GM18907 (cell line): ENCODE measurements around the gene ZNF765.
"Not testable (repeated sequence)": the region's sequence is repeated elsewhere in the genome, so short reads cannot be mapped to it uniquely, and the experiment has no call there.

ENCODE experiments used
- ATAC-seq: cut with Tn5 transposase; IDR thresholded peaks from one replicate; pipeline ENCODE4 v1.9.1; 2021; ENCODE audit warnings: mild to moderate bottlenecking, moderate library complexity; ENCODE audit not compliant: unreplicated experiment

Gene ZNF765

DNA sequence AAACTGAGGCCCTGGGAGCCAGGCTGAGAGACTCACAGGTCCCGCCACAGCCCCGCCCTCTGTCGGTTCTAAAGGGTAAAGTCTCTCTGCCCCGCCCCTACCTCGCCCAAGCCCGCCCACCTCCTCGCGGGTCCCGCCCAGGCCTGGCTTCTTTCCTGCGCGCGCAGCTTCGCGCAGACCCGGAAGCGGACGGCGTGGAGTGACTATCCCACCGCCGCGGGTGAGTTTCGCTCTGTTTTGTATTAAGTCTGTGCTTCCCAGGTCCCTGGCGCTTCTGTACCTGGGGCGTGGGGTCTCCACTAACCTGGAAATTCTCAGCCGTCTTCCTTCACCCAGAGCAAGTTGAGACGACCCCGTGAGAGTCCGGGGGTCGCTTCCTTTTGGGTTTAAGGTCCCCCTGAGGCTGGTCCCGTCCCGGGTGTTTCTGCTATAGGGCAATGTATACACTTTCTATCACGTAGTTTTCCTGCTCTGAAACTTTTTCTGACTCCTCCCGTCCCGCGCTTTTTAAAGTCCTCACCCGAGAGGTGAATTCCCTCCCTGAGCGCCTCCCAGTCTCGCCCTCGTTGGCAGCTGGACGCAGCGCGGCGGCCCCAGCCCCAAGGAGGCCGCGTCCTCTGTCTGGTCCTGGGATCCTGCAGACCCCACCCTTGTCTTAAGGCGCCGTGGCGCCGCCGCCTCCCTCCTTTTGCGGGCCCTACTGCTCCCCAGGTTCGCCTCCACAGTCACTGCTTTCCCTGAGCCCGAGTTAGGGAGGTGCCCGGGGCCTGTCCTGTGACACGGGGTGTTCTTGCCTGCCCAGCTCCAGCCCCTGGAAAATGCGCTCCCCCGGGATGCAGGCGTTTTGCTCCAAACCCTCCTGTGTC is at the start of gene ZNF765:
Gene ZNF765, plus strand, starts transcription at position 176 of the 866 bp plus-strand sequence. CDS start 2,867 bp downstream, outside the sequence.
- peak; percentile 89 for ATAC-seq

DNA sequence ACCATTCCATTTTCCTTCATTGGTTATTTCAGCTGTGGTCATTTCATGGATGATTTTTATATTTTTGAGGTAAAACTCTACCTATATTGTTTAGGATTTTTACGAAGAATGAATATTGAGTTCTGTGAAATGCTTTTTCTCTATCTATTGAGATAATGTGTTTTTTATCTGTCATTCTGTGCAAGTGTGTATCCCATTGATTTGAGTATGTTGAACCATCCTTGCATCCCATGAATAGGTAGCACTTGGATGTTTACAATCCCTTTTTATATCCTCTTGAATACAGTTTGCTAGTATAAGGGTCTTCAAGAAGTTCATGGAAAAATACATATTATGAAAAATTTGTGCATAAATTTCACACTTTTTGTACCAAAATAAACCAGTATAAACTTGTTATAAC is 39.2 kb upstream of the ZNF765 start:
- no peak for ATAC-seq

DNA sequence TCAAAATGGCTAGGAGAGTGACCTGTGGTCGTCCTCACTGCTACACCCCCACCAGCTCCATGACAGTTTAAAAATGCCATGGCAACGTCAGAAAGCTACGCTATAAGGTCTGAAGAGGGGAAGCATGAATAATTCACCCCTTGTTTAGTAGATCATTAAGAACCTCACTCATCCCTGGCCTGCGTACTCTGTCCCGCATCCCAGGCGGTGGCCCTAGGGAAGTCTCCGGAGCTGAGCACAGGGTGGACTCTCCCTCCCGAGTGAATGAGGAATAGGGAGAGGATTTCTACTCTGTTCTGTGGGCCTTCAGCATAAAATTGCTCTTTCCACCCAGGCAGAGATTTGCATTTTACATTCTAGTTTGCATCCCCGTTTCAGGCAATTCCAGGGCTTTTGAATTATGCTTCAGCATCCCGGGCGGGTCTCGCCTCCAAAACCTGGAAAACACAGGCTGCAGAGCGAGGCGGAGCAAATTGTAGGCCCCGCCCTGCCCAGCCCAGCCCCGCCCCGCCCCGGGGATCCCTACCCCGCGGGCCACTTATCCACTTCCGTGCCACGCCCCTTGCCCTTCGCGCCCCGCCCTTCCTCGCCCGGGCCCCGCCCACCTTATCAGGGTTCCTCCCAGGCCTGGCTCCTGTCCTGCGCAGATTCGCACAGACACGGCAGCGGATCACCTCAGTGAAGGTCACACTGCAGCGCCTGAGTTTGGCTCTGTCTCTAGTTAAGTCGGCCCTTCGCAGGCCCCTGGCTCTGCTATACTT is 36.9 kb upstream of the ZNF765 start:
- ATAC-seq, result no peak

DNA sequence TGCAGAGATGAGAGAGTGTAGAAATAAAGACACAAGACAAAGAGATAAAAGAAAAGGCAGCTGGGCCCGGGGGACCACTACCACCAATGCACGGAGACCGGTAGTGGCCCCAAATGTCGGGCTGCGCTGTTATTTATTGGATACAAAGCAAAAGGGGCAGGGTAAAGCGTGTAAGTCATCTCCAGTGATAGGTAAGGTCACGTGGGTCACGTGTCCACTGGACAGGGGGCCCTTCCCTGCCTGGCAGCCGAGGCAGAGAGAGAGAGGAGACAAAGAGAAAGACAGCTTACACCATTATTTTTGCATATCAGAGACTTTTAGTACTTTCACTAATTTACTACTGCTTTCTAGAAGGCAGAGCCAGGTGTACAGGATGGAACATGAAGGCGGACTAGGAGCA is 34.9 kb upstream of the ZNF765 start:
- ATAC-seq, result not testable (repeated sequence)

DNA sequence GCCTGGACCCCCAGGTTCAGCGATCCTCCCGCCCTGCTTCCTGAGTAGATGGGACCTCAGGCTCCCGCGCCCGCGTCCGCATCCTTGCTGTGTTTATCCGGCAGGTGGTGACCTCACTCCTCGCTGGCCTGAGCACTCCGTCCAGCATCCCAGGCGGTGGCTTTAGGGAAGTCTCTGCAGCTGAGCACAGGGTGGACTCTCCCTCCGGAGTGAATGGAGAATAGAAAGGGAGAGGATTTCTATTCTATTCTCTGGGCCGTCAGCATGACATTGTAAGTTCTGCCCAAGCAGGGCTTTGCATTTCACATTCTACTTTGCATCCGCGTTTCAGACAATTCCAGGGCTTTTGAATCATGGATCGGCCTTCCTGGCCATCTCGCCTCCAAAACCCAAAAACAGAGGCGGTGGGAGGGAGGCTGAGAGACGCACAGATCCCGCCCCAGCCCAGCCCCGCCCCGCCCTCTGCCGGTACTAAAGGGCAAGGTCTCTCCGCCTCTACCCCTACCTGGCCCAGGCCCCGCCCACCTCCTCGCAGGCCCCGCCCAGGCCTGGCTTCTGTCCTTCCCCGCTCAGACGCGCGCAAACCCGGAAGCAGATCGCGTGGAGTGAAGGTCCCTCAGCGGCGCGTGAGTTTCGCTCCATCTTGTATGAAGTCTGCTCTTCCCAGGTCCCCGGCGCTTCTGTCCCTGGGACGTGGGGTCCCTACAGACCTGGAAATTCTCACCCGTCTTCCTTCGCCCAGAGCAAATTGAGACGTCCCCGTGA is 29.6 kb upstream of the ZNF765 start, which contains the start of gene ZNF525:
Gene ZNF525, plus strand, starts transcription at position 572 of the 765 bp plus-strand sequence. CDS start 6,577 bp downstream, outside the sequence.
- peak; percentile 99 for ATAC-seq

DNA sequence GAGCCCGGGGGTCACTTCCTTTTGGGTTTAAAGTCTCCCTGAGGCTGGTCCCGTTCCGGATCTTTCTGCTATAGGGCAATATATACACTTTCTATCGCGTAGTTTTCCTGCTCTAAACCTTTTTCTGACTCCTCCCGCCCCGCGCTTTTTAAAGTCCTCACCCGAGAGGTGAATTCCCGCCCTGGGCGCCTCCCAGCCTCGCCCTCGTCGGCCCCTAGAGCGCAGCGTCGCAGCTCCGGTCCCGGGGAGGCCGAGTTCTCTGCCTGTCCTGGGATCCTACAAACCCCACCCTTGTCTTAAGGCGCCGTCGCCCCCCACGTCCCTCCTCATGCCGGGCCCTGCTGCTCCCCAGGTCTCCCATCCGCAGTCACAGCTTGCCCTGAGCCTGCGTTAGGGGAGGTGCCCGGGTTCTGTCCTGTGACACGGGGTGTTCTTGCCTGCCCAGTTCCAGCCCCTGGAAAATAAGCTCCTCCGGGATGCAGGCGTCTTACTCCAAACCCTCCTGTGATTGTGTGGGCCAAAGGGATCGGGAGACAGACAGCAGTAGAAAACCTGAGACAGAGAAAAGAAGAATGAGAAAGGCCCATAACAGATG is 29.0 kb upstream of the ZNF765 start:
- ATAC-seq, result peak; percentile 60

DNA sequence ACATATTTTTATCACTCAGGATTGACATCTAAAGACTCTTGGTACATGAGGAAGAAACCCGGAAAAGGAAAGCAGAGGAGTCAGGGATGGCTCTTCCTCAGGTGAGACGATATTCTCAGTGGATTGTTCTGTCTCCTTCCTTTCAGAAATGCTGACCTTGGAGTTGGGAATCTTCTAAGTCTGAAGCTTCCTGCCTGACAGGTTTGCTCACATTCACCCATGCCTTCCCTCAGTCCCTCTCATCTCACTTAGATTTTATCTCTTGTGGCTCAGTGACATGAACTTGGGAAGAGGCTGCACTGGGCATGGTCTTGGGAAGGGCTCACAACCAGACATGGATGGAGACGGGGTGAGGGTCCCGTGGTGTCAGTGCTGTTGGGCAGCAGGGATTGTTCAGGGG is 22.8 kb upstream of the ZNF765 start:
- no peak for ATAC-seq

DNA sequence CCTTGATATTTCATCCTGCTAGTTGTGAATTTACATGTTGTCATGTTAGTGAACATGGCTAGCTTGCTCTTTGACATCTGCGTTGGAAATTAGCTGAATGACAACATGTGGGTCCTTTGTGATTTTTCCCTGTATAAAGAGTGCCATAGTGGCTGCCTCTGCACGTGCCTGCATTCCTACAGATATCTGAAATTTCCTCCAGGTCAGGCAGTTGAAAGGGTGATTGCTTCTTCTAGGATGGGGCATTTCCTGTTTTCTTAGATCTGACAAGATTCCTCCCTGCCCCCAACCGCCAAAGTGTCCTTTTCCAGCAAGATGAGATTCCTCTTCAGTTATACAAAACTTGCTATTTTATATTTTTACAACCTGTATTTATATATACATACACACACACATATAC is 20.7 kb upstream of the ZNF765 start:
- ATAC-seq, result no peak

DNA sequence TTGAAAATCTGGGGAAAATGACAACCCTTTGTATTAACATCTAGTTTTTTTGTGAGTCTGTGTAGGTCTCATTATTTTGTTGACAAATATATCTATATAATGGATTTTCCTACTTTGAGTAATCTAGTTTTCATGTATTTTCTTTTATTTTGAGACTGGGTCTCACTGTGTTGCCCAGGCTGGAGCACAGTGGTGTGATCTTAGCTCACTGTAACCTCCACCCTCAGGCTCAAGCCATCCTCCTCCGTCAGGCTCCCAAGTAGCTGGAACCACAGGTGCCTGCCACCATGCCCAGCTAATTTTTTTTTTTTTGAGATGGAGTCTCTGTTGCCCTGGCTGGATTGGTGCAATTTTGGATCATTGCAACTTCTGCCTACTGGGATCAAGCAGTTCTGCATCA is 20.2 kb upstream of the ZNF765 start:
- ATAC-seq, result no peak

DNA sequence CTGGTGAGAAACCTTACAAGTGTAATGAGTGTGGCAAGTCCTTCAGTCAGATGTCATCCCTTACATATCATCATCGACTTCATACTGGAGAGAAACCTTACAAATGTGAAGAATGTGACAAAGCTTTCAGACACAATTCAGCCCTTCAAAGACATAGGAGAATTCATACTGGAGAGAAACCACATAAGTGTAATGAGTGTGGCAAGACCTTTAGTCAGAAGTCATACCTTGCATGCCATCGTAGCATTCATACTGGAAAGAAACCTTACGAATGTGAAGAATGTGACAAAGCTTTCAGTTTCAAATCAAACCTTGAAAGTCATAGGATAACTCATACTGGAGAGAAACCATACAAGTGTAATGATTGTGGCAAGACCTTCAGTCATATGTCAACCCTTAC is 13.6 kb upstream of the ZNF765 start:
- no peak for ATAC-seq

DNA sequence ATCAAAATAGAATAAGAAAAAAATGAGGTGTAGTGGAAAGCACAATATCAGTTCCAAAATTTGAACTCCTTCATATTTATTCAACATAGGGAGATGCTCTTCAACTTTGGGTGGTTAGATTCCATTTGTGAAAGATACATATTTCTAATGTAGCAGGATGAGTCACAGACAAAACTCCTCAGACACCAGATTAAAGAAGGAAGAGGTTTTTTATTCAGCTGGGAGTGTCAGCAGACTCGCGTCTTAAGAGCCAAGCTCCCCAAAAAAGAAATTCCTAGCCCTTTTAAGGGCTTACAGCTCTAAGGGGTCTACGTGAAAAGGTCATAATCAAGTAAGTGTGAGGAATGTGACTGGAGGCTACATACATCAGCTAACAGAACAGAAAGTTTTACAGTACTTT is 6.8 kb upstream of the ZNF765 start:
- no peak for ATAC-seq

DNA sequence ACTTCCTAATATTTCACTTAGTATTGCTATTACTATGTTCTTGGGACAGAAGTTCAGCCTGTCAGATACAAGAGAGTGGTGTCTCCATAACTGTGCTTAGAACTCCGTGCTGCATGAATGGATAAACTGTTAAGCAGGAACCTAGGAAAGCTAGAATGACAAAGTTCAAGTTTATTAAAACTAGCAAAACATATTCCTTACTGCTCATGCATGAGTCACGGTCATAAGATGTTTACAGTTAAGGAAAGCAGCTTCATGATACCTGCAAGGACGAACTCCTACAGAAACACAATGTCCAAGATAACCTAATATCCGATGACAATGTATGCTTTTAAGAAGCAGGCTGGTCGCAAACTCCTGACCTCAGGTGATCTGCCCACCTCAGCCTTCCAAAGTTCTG is 6.0 kb upstream of the ZNF765 start:
- no peak for ATAC-seq

DNA sequence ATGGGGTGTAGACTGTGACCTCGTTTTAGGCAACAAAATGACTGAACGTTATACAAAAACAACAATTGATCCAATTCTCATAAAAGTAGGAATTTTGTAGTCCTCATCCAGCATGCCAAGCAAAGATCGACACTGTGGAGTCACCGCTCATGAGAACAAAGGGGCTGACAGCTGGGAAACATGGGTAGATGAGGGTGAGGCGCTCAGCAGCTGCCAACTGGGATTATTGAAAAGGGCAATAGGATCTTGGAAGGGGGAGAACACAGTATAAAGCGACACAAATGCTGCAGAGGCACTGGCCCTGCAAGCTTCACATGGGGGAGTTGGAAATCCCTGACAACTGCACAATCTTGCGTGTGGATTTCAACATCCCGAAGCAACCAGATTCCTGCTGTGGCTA is 5.4 kb upstream of the ZNF765 start:
- no peak for ATAC-seq

DNA sequence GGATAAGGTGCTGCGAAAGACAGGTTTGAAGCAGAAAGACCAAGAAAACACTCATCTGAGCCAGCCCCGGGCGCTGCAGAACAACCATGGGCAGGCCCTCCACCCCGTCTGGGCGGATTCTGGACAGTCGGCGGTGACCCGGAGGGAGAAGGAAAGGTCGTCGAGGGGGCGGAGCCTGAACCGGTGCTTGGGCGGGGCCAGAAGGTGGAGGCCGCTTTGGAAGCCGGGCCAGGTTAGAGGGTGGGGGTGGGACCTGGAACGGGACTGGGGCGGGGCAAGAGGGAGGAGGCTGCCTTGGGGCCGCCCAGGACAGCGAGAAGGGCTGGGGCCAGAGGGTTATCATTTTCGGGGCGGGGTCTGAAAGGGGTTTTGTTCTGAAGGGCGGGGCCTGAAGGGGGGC is 5.0 kb upstream of the ZNF765 start:
- no peak for ATAC-seq

DNA sequence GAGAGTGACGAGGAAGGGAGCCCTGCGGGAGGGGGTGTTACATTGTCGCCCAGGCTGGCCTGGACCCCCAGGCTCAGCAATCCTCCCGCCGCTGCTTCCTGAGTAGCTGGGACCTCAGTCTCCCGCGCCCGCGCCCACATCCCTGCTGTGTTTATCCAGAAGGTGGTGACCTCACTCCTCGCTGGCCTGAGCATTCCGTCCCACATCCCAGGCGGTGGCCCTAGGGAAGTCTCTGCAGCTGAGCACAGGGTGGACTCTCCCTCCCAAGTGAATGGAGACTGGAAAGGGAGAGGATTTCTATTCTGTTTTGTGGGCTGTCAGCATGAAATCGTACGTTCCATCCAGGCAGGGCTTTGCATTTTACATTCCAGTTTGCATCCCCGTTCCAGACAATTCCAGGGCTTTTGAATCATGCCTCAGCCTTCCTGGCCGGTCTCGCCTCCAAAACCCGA is 401 bp upstream of the ZNF765 start:
- ATAC-seq, result peak; percentile 12

DNA sequence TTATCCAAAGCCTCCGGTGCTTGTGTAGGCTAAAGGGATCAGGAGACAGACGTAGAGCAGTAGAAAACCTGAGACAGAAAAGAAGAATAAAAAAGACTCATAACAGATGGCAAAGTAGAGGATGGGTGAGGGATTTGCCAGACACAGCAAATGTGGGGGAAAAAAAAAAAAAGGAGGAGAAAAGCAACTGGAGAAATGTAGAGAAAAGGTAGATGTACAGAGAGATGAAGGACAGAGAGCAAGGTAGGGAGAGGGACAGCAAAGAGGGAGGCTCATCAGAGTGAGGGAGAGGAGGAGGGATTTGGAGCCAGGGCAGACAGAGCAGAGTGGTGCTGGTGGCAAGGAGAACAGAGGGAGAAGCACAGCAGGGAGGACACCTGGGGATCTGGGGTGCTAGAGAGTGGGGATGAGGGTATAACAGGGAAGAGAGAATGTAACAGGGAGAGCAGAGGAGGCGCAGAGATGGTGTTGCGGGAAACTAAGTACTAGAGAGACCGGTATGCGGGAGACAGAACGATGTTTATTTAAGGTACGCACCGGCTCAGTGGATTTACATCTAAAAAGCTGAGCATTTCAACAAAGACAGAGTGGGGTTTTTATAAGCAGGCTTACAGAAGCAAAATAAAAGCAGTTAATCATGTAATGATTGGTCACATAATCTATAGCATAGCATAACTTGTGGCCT is 1.0 kb downstream of the ZNF765 start:
- ATAC-seq, result not testable (repeated sequence)

DNA sequence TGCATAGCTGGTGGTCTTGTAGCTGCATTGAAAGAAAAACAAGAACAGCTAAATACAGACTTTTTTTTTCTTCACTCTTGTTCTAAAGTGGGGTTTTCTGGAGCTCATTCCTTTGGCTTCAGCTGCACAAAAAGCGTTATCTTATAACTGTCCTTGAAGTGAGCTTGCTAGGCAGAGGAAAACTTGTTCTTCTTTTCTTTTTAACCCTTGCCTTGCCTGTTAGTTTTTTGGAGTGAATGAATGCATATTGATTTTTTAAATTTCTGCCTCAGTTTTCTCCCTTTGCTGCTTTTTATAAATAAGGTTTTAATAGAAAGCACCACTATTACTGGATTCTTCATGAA is 1.5 kb downstream of the ZNF765 start:
- no peak for ATAC-seq

DNA sequence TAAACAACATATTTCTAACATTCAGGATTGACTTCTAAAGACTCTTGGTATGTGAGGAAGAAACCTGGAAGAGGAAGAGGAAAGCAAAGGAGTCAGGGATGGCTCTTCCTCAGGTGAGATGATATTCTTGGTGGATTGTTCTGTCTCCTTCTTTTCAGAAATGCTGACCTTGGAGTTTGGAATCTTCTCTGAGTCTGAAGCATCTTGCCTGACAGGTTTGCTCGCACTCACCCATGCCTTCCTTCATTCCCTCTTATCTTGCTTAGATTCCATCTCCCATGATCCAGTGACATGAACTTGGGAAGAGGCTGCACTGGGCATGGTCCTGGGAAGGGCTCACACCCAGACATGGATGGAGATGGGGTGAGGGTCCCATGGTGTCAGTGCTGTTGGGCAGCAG is 3.0 kb downstream of the ZNF765 start:
- ATAC-seq, result not testable (repeated sequence)

DNA sequence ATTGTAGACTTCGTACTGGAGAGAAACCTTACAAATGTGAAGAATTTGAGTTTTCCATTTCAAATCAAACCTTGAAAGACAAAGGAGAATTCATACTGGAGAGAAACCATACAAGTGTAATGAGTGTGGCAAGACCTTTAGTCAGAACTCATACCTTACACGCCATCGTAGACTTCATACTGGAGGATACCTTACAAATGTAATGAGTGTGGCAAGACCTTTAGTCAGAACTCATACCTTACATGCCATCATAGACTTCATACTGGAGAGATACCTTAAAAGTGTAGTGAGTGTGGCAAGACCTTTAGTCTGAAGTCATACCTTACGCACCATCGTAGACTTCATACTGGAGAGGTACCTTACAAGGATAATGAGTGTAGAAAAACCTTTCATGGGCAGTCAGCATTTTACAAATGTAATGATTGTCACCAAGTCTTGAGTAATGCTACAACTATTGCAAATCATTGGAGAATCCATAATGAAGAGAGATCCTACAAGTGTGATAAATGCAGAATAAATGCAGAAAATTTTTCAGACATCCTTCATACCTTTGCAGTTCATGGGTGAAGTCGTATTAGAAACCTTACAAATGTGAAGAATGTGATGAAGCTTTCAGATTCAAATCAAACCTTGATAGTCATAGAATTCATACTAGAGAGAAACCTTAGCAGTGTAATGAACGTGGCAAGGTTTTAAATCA is 14.7 kb downstream of the ZNF765 start:
- no peak for ATAC-seq
